Measurements from ENCODE around the gene SIK3. TPM values are rescaled to one million over a fixed set of nuclear protein-coding genes. Genes with fewer than 3 reads are reported as not detected.

SIK3 gene
- total RNA-seq, 1 donor from 2014 or later = 29.4 TPM

DNA sequence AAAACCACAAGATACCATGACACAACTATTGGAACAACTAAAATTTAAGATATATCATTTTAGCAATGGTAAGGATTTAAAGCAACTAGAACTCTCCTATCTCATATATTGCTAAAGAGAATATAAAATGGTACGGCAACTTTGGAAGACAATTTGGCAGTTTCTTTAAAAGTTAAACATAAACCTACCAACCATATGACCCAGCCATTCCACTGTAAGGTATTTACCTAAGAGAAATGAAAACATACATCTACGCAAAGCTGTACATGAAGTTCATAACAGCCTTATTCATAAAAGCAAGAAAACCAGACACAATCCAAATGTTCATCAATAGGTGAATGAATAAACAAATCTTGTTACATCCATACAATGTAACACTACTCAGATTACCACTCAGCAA lies 31.3 kb downstream of the SIK3 start:
- H3K4me3 Mint-ChIP-seq (ENCODE audit: unreplicated experiment) = no peak overlapping the region
- H3K27ac Mint-ChIP-seq (ENCODE audit: unreplicated experiment) = no peak overlapping the region
- no peaks in the 10 kb centered on the region for H3K9me3 Mint-ChIP-seq (ENCODE audit: unreplicated experiment)
- no peak for TF ChIP-seq CTCF (IDR thresholded peaks at IDR 0.05; ENCODE audit: unreplicated experiment)
- no peaks in the 10 kb centered on the region for H3K27me3 Mint-ChIP-seq (ENCODE audit: unreplicated experiment)
- H3K36me3 Mint-ChIP-seq (ENCODE audit: low read depth, unreplicated experiment) = no peaks in the 10 kb centered on the region
- H3K4me1 Mint-ChIP-seq (ENCODE audit: unreplicated experiment) = peaks cover 7% of the 10 kb centered on the region
- DNase-seq (ENCODE audit: low spot score) = no peak

GRCh38 chr11:117064275-117064674 lies 34.0 kb downstream of the SIK3 start:
- no peaks in the 10 kb centered on the region for H3K9me3 Mint-ChIP-seq (ENCODE audit: unreplicated experiment)
- no peaks in the 10 kb centered on the region for H3K36me3 Mint-ChIP-seq (ENCODE audit: low read depth, unreplicated experiment)
- H3K27me3 Mint-ChIP-seq (ENCODE audit: unreplicated experiment) = no peaks in the 10 kb centered on the region
- H3K4me3 Mint-ChIP-seq (ENCODE audit: unreplicated experiment) = no peak overlapping the region
- peaks cover 8% of the 10 kb centered on the region for H3K4me1 Mint-ChIP-seq (ENCODE audit: unreplicated experiment)
- TF ChIP-seq CTCF (IDR thresholded peaks at IDR 0.05; ENCODE audit: unreplicated experiment) = no peak
- no peak overlapping the region for H3K27ac Mint-ChIP-seq (ENCODE audit: unreplicated experiment)
- no peak for DNase-seq (ENCODE audit: low spot score)

DNA sequence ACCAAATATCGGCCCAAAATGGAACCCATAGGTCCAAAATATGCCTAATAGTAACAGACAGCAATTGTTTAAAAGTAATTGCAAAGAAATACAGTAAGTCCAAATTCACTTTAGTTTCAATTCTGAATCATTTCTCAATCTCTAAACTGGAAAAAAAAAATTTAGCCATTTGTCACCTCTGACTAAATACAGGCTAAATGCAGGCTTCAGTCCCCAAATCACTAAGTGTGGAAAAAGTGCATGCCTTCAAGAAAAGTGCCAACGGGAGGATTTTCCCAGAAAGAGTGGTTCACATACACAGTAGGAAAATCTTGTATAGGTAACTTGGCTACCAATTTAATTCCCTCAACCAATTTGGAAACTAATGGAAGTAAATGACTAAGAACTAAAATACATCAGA lies 35.7 kb downstream of the SIK3 start:
- Mint-ChIP-seq H3K27me3 (ENCODE audit: unreplicated experiment) (peaks cover 2% of the 10 kb centered on the region), H3K4me1 (ENCODE audit: unreplicated experiment) (peaks cover 17% of the 10 kb centered on the region), H3K36me3 (ENCODE audit: low read depth, unreplicated experiment) (no peaks in the 10 kb centered on the region), H3K9me3 (ENCODE audit: unreplicated experiment) (no peaks in the 10 kb centered on the region), H3K27ac (ENCODE audit: unreplicated experiment) (no peak overlapping the region), H3K4me3 (ENCODE audit: unreplicated experiment) (no peak overlapping the region)
- DNase-seq (ENCODE audit: low spot score) = no peak
- no peak for TF ChIP-seq CTCF (IDR thresholded peaks at IDR 0.05; ENCODE audit: unreplicated experiment)

DNA sequence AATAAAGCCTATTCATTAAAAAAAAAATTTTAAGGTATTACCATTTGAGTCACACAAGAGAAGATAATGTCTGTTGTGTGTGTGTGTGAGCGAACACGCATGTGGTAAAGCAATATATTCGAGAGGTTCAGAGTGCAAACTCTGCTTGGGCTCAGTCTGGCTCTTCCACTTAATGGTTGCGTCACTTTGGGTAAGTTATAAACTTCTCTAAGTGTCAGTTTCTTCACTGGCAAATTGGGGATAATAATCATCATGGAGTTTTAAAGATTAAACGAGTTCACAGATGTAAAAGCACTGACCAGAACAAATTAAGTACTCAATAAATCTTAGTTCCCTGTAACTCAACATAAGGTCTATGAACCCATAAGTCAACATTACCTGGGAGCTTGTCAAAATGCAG lies 37.0 kb downstream of the SIK3 start:
- H3K4me1 Mint-ChIP-seq (ENCODE audit: unreplicated experiment) = peaks cover 17% of the 10 kb centered on the region

More for the DNA sequence above, 37.0 kb downstream of the SIK3 start:
- TF ChIP-seq CTCF (IDR thresholded peaks at IDR 0.05; ENCODE audit: unreplicated experiment) = no peak
- Mint-ChIP-seq H3K27me3 (ENCODE audit: unreplicated experiment) (peaks cover 2% of the 10 kb centered on the region), H3K4me3 (ENCODE audit: unreplicated experiment) (no peak overlapping the region), H3K9me3 (ENCODE audit: unreplicated experiment) (no peaks in the 10 kb centered on the region), H3K36me3 (ENCODE audit: low read depth, unreplicated experiment) (no peaks in the 10 kb centered on the region), H3K27ac (ENCODE audit: unreplicated experiment) (no peak overlapping the region)
- no peak for DNase-seq (ENCODE audit: low spot score)
